ENCODE data around the gene TPM2. TPM values are rescaled to one million over a fixed set of nuclear protein-coding genes. Genes with fewer than 3 reads are reported as not detected.

Gene TPM2
- total RNA-seq, 1 donor from 2014 or later = 2,023 TPM

GRCh38 chr9:35734096-35734495, 44.4 kb upstream of the TPM2 start:
- no peak for TF ChIP-seq CTCF (IDR thresholded peaks at IDR 0.05)
- Mint-ChIP-seq H3K4me3 (ENCODE audit: unreplicated experiment) (peak overlapping the region; percentile 11), H3K27ac (ENCODE audit: unreplicated experiment) (peak overlapping the region; percentile 80), H3K36me3 (ENCODE audit: low read depth) (peaks cover 38% of the 10 kb centered on the region), H3K4me1 (ENCODE audit: low read depth) (peaks cover 37% of the 10 kb centered on the region), H3K9me3 (ENCODE audit: low read depth) (no peaks in the 10 kb centered on the region), H3K27me3 (ENCODE audit: low read depth) (no peaks in the 10 kb centered on the region)
- no peak for DNase-seq (ENCODE audit: low spot score)

GRCh38 chr9:35732800-35733541, 43.2 kb upstream of the TPM2 start:
- Mint-ChIP-seq H3K27ac (ENCODE audit: unreplicated experiment) (peak overlapping the region; percentile 98), H3K9me3 (ENCODE audit: low read depth) (no peaks in the 10 kb centered on the region), H3K4me3 (ENCODE audit: unreplicated experiment) (no peak overlapping the region), H3K27me3 (ENCODE audit: low read depth) (no peaks in the 10 kb centered on the region), H3K36me3 (ENCODE audit: low read depth) (peaks cover 29% of the 10 kb centered on the region), H3K4me1 (ENCODE audit: low read depth) (peaks cover 37% of the 10 kb centered on the region)
- DNase-seq (ENCODE audit: low spot score) = no peak
- peak; percentile 46 for TF ChIP-seq CTCF (IDR thresholded peaks at IDR 0.05)

- peak within 1 kb of the TSS; percentile 98 for H3K27ac Mint-ChIP-seq (ENCODE audit: unreplicated experiment)
- H3K9me3 Mint-ChIP-seq (ENCODE audit: low read depth) = no peaks in the 10 kb centered on the region
- H3K4me3 Mint-ChIP-seq (ENCODE audit: unreplicated experiment) = no peak within 1 kb of the TSS
- DNase-seq (ENCODE audit: low spot score) = peak; percentile 99
- peaks cover 25% of the 10 kb centered on the region for H3K36me3 Mint-ChIP-seq (ENCODE audit: low read depth)
- peaks cover 37% of the 10 kb centered on the region for H3K4me1 Mint-ChIP-seq (ENCODE audit: low read depth)
- peak; percentile 30 for TF ChIP-seq CTCF (IDR thresholded peaks at IDR 0.05)
- H3K27me3 Mint-ChIP-seq (ENCODE audit: low read depth) = no peaks in the 10 kb centered on the region
Measured at GRCh38 chr9:35732185-35732799, 42.6 kb upstream of the TPM2 start, which contains the start of the genes CREB3 and TLN1. Gene CREB3 (plus strand): TSS chr9:35732666. CDS start chr9:35732773, 107 bp downstream. Gene TLN1 (minus strand): TSS chr9:35732195. CDS start chr9:35725694, 6,501 bp downstream.

- peak; percentile 11 for TF ChIP-seq CTCF (IDR thresholded peaks at IDR 0.05)
- no peaks in the 10 kb centered on the region for H3K27me3 Mint-ChIP-seq (ENCODE audit: low read depth)
- peak overlapping the region; percentile 98 for H3K27ac Mint-ChIP-seq (ENCODE audit: unreplicated experiment)
- peaks cover 35% of the 10 kb centered on the region for H3K4me1 Mint-ChIP-seq (ENCODE audit: low read depth)
- H3K9me3 Mint-ChIP-seq (ENCODE audit: low read depth) = no peaks in the 10 kb centered on the region
- H3K4me3 Mint-ChIP-seq (ENCODE audit: unreplicated experiment) = no peak overlapping the region
- no peak for DNase-seq (ENCODE audit: low spot score)
- peaks cover 19% of the 10 kb centered on the region for H3K36me3 Mint-ChIP-seq (ENCODE audit: low read depth)
Measured at GRCh38 chr9:35731415-35732184, 41.9 kb upstream of the TPM2 start.

GRCh38 chr9:35730486-35730854, 40.7 kb upstream of the TPM2 start:
- DNase-seq (ENCODE audit: low spot score) = no peak
- no peaks in the 10 kb centered on the region for H3K9me3 Mint-ChIP-seq (ENCODE audit: low read depth)
- H3K4me3 Mint-ChIP-seq (ENCODE audit: unreplicated experiment) = no peak overlapping the region
- no peaks in the 10 kb centered on the region for H3K27me3 Mint-ChIP-seq (ENCODE audit: low read depth)
- H3K27ac Mint-ChIP-seq (ENCODE audit: unreplicated experiment) = no peak overlapping the region
- H3K36me3 Mint-ChIP-seq (ENCODE audit: low read depth) = peaks cover 18% of the 10 kb centered on the region
- no peak for TF ChIP-seq CTCF (IDR thresholded peaks at IDR 0.05)
- H3K4me1 Mint-ChIP-seq (ENCODE audit: low read depth) = peaks cover 25% of the 10 kb centered on the region
